ENCODE measurements around the gene STOML1. TPM values are rescaled to one million over a fixed set of nuclear protein-coding genes. Genes with fewer than 3 reads are reported as not detected.
A peak's percentile ranks its signal among the peaks of the same experiment; 100 is the strongest.
"Not testable (repeated sequence)": the region's sequence is repeated elsewhere in the genome, so short reads cannot be mapped to it uniquely, and the experiment has no call there.

The STOML1 gene
- total RNA-seq, 1 experiment from 2014 or later, result 19.9 TPM

GRCh38 chr15:73987250-73987649 lies 4.8 kb downstream of the STOML1 start:
- no peak for DNase-seq (ENCODE audit: low read depth)

- DNase-seq (ENCODE audit: low read depth), result no peak
Measured at GRCh38 chr15:73986776-73987056, 5.4 kb downstream of the STOML1 start.

- DNase-seq (ENCODE audit: low read depth), result no peak
Measured at GRCh38 chr15:73986055-73986775, 5.9 kb downstream of the STOML1 start.

GRCh38 chr15:73985101-73985873 lies 6.8 kb downstream of the STOML1 start:
- peak; percentile 56 for DNase-seq (ENCODE audit: low read depth)

GRCh38 chr15:73984208-73984979 lies 7.7 kb downstream of the STOML1 start:
- no peak for DNase-seq (ENCODE audit: low read depth)

- DNase-seq (ENCODE audit: low read depth), result no peak
Measured at GRCh38 chr15:73983773-73984172, 8.3 kb downstream of the STOML1 start.

- DNase-seq (ENCODE audit: low read depth), result peak; percentile 88
Measured at GRCh38 chr15:73983211-73983727, 8.8 kb downstream of the STOML1 start.

- DNase-seq (ENCODE audit: low read depth), result peak; percentile 92
Measured at GRCh38 chr15:73982222-73982962, 9.7 kb downstream of the STOML1 start.

- peak; percentile 78 for DNase-seq (ENCODE audit: low read depth)
Measured at GRCh38 chr15:73981761-73982221, 10.3 kb downstream of the STOML1 start.

- no peak for DNase-seq (ENCODE audit: low read depth)
Measured at GRCh38 chr15:73979636-73980035, 12.5 kb downstream of the STOML1 start.

- DNase-seq (ENCODE audit: low read depth), result no peak
Measured at GRCh38 chr15:73978896-73979295, 13.2 kb downstream of the STOML1 start.

- not testable (repeated sequence) for DNase-seq (ENCODE audit: low read depth)
Measured at GRCh38 chr15:73975440-73976125, 16.5 kb downstream of the STOML1 start.

GRCh38 chr15:73973683-73974200 lies 18.4 kb downstream of the STOML1 start:
- not testable (repeated sequence) for DNase-seq (ENCODE audit: low read depth)

- peak; percentile 86 for DNase-seq (ENCODE audit: low read depth)
Measured at GRCh38 chr15:73972984-73973682, 19.0 kb downstream of the STOML1 start.

- no peak for DNase-seq (ENCODE audit: low read depth)
Measured at GRCh38 chr15:73969151-73969759, 22.8 kb downstream of the STOML1 start.

- no peak for DNase-seq (ENCODE audit: low read depth)
Measured at GRCh38 chr15:73968461-73968860, 23.6 kb downstream of the STOML1 start.

GRCh38 chr15:73965758-73966113 lies 26.4 kb downstream of the STOML1 start:
- DNase-seq (ENCODE audit: low read depth), result no peak

- no peak for DNase-seq (ENCODE audit: low read depth)
Measured at GRCh38 chr15:73965094-73965757, 26.9 kb downstream of the STOML1 start.

- peak; percentile 83 for DNase-seq (ENCODE audit: low read depth)
Measured at GRCh38 chr15:73964736-73965093, 27.4 kb downstream of the STOML1 start.
